Stomach smooth muscle (tissue), 2 donors: ENCODE results near the gene M1AP.

Experiments
- H3K27ac ChIP-seq: one replicate; pipeline ENCODE4 v1.7.0; 2013; ENCODE audit warnings: mild to moderate bottlenecking, low read length, inconsistent platforms
- H3K27me3 ChIP-seq, 2 donors: one replicate each; pipeline ENCODE4 v1.7.0; 2013; ENCODE audit warnings: low read length in 2 of 2; ENCODE audit not compliant: insufficient read depth in 2 of 2, control insufficient read depth in 1 of 2
- H3K36me3 ChIP-seq, 2 donors: one replicate each; pipeline ENCODE4 v1.7.0; 2013; ENCODE audit warnings: low read length in 2 of 2; ENCODE audit not compliant: control insufficient read depth in 2 of 2, insufficient read depth in 2 of 2
- H3K4me1 ChIP-seq: one replicate; pipeline ENCODE4 v1.7.0; 2013; ENCODE audit warnings: low read length; ENCODE audit not compliant: control insufficient read depth, insufficient read depth
- H3K4me3 ChIP-seq, 2 donors: one replicate each; pipeline ENCODE4 v1.7.0; 2013; ENCODE audit warnings: low read length in 2 of 2
- H3K9ac ChIP-seq, 2 donors: one replicate each; pipeline ENCODE4 v1.7.0; 2013; ENCODE audit warnings: low read length in 2 of 2, mild to moderate bottlenecking in 1 of 2
- H3K9me3 ChIP-seq, 2 donors: one replicate each; pipeline ENCODE4 v1.7.0; 2013; ENCODE audit warnings: low read length in 2 of 2; ENCODE audit not compliant: control insufficient read depth in 2 of 2
- donor health status: healthy.
- donor health status: Pancreatic carcinoma.

M1AP gene, protein sequence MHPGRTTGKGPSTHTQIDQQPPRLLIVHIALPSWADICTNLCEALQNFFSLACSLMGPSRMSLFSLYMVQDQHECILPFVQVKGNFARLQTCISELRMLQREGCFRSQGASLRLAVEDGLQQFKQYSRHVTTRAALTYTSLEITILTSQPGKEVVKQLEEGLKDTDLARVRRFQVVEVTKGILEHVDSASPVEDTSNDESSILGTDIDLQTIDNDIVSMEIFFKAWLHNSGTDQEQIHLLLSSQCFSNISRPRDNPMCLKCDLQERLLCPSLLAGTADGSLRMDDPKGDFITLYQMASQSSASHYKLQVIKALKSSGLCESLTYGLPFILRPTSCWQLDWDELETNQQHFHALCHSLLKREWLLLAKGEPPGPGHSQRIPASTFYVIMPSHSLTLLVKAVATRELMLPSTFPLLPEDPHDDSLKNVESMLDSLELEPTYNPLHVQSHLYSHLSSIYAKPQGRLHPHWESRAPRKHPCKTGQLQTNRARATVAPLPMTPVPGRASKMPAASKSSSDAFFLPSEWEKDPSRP

DNA sequence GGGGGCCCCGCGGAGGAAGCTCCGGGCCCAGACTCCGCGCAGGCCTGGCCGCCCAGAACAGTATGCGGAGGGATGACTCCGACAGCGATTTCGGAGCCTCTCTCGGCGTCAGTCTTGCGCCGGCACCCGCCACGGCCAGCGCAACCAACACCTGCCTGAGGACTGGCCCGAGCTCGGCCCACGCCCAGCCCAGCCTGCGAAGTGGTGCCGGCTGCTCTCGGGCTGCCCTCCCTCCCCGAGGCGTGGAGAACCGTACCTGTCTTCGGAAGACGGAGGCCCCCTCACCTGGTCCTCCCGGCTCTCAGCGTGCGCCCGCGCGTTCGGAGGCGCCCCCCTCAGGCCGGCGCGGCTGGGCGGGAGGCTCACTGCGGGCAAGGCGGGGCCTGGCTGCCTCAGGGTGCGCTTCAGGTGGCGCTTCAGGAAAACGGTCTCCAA, at the start of gene M1AP:
Gene M1AP (minus strand): TSS at position 322 of the 435 bp plus-strand sequence. CDS start 8,055 bp downstream, outside the sequence.
- Histone ChIP-seq H3K9me3 (no peaks in the 10 kb centered on the region), H3K4me3 (no peak within 1 kb of the TSS), H3K27me3 (peaks cover 11 to 16% of the 10 kb centered on the region in 2 donors), H3K36me3 (no peaks in the 10 kb centered on the region), H3K9ac (no peak within 1 kb of the TSS), H3K27ac (no peak within 1 kb of the TSS), H3K4me1 (no peaks in the 10 kb centered on the region)

DNA sequence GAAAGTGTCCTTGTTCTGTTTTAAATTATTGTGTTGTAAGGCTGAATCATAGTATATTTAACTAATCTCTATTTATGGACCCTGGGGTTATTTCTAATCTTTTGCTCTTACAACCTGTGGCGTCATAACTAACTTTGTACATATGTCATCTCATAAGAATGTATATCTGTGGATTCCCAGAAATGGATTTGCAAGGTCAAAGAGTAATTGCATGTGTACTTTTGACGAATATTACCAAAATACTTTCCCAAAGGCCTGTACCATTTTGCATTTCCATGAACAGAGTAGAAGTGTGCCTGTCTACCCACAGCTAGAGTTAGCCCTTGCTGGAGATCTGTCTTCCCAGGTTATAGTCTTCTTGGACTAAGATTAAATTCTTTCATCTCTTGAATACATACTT, 48.7 kb upstream of the M1AP start:
- Histone ChIP-seq H3K4me3 (no peak overlapping the region), H3K9me3 (no peaks in the 10 kb centered on the region), H3K9ac (no peak overlapping the region), H3K4me1 (no peaks in the 10 kb centered on the region), H3K27ac (no peak overlapping the region), H3K36me3 (peaks cover 0 to 2% of the 10 kb centered on the region in 2 donors), H3K27me3 (peaks cover 0 to 2% of the 10 kb centered on the region in 2 donors)

DNA sequence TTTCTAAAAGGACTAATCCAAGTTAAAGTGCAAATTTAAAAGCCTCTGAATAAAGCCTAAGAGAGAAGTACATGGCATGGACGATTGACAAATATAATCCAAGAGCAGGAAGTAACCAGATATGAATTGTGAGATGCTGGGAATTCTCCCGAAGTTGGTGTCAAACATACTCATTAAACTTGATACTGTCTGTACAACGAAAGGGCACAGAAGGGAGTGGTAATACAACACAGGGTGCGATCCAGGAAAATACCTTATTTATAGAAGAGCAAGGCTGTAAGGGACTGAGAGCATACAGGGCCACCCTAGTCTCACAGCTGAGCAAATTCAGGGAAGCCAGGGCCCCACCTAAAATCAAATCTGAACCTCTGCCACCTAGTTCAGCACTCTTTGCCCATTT, 47.5 kb upstream of the M1AP start:
- no peak overlapping the region for H3K27ac ChIP-seq
- no peak overlapping the region for H3K4me3 ChIP-seq
- H3K9me3 ChIP-seq: no peaks in the 10 kb centered on the region
- H3K4me1 ChIP-seq: no peaks in the 10 kb centered on the region
- H3K36me3 ChIP-seq: peaks cover 0 to 2% of the 10 kb centered on the region in 2 donors
- H3K27me3 ChIP-seq: peaks cover 0 to 2% of the 10 kb centered on the region in 2 donors
- no peak overlapping the region for H3K9ac ChIP-seq

DNA sequence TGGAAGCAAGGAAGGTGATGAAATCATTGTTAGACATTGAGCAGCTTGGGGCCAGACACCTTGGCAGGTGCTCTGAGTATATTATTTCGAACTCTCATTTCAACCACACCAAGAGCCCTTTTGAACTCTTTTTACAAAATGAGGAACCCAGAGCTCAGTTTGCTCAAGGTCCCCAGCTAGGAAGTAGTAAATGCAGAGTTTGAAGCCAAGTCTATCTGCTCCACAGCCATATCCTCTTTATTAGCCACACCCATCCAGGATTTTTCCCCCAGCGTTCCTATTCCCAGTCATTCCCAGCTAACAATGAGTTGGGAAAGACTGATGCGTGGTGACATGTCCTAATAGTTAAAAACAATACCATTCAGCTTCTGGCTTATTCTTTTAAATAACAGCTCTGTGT, 46.2 kb upstream of the M1AP start:
- Histone ChIP-seq H3K4me3 (no peak overlapping the region), H3K36me3 (no peaks in the 10 kb centered on the region), H3K27me3 (peaks cover 0 to 2% of the 10 kb centered on the region in 2 donors), H3K27ac (no peak overlapping the region), H3K4me1 (no peaks in the 10 kb centered on the region), H3K9ac (no peak overlapping the region), H3K9me3 (no peaks in the 10 kb centered on the region)

DNA sequence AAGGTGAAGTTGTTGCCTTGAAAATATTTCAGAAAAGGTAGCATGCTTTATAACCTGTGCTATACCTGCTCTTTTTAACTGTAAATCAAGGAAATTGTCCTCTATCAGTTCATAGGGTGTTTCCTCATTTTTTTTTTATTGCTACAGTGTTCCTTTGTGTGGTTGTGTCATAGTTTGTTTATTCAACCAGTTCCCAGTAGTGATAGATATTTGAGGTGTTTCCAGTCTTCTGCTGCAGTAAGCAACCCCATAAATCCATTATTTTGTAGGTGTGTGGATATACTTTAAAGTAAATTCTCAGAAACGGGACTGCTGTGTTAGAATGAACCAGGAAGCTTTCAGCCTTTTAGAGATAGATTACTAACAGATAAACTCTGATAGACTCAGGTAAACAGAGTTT, 45.5 kb upstream of the M1AP start:
- H3K9me3 ChIP-seq: no peaks in the 10 kb centered on the region
- H3K27me3 ChIP-seq: peaks cover 0 to 2% of the 10 kb centered on the region in 2 donors
- no peaks in the 10 kb centered on the region for H3K4me1 ChIP-seq
- no peak overlapping the region for H3K4me3 ChIP-seq
- no peak overlapping the region for H3K27ac ChIP-seq
- no peaks in the 10 kb centered on the region for H3K36me3 ChIP-seq
- H3K9ac ChIP-seq: no peak overlapping the region

DNA sequence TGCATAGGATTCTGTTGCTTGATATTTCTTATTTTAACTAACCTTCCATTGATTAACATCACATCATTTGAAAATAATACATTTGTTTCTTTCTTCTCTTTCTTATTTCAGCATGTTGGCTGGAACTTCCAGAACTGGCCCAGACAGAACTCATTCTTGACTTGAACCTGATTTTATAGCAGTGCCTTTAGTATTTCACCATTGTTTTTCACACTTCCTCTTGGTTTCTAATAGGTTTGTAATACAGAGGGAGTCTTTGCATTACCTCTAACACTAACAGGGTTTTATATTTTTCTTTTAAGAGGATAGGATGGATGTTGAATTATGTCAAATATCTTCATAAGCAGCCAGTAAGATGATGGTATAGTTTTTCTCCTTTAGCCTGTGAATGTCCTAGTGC, 45.1 kb upstream of the M1AP start:
- no peak overlapping the region for H3K27ac ChIP-seq
- H3K9ac ChIP-seq: no peak overlapping the region
- H3K9me3 ChIP-seq: no peaks in the 10 kb centered on the region
- no peak overlapping the region for H3K4me3 ChIP-seq
- H3K4me1 ChIP-seq: no peaks in the 10 kb centered on the region
- H3K27me3 ChIP-seq: peaks cover 0 to 2% of the 10 kb centered on the region in 2 donors
- no peaks in the 10 kb centered on the region for H3K36me3 ChIP-seq

DNA sequence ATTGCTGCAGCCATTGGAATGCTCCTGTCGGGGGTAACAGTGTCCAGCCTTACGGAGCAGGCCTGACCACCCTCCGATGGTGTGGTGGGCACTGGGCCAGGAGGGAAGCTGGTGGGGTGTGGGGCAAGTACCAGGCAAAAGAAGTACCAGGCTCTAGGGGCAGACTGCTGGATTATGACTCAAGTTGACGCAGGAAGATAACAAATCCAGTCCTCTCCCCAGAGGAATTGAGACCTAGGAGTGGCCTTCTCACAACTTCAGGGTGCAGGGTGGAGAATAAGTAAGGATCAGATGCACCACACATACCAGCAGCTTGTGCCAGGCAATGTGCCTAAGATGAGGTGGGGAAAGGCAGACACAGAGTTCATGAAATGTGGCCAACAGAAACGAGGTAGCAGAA, 43.8 kb upstream of the M1AP start:
- Histone ChIP-seq H3K27ac (no peak overlapping the region), H3K27me3 (no peaks in the 10 kb centered on the region), H3K9ac (no peak overlapping the region), H3K4me3 (no peak overlapping the region), H3K4me1 (no peaks in the 10 kb centered on the region), H3K36me3 (no peaks in the 10 kb centered on the region), H3K9me3 (no peaks in the 10 kb centered on the region)

DNA sequence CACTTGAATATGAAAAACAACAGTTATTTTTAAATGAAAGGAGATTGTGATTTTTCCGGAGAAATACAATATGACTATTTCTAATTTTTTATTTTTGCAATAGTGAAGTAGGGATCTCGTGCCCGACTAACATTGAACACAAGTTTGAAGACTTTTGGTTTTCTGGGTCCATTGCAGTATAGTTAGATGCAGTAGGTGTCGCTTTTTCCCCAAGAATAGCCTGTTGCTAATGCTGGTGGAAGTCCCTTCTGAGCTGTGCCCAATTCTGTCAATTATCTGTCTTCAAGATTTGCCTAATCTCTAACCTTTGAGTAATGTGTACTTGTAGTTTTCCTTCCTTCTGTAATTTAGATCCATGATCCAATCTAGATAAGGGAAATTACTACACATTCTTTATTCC, 42.4 kb upstream of the M1AP start:
- no peaks in the 10 kb centered on the region for H3K4me1 ChIP-seq
- H3K9ac ChIP-seq: no peak overlapping the region
- no peaks in the 10 kb centered on the region for H3K36me3 ChIP-seq

DNA sequence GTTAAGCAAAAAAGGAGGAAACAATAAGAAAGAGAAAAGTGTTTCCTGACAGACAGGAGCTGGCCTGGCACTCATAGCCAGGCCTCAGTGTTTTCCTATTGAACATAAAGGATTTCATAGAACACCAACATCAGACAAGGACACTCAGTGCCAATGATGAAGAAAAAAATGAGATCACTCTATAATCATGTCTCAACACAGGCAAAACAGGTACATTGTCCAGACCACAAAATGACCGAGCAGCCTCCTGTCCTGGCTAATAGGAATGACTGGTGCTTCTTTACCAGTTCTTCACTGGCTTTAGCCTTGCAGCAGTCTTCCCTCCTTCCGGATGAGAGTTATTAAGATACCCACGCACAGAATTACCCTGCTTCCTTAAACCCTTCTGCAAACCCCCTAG, 41.5 kb upstream of the M1AP start:
- no peaks in the 10 kb centered on the region for H3K9me3 ChIP-seq

More for the DNA sequence above, 42.4 kb upstream of the M1AP start:
- Histone ChIP-seq H3K27me3 (no peaks in the 10 kb centered on the region), H3K9me3 (no peaks in the 10 kb centered on the region), H3K4me3 (no peak overlapping the region), H3K27ac (no peak overlapping the region)

DNA sequence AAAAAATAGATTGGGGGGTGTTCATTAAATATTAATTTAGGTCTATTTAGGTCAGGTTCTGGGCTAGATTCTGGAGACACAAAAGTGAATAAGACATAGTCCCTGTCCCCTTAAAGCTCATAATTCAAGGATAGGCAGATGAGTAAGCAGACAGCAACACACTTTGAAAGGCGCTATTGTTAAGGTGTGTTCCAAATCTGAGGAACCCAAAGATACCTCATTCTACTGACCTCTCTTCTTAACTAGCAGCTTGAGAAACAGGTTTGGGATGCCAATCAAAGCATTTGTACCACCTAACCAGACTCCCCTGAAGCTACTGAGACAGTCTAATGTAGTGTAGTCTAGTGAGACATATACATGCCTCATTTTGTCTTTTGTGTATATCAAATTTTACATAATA, 40.8 kb upstream of the M1AP start:
- Histone ChIP-seq H3K9me3 (no peaks in the 10 kb centered on the region), H3K4me1 (no peaks in the 10 kb centered on the region), H3K9ac (no peak overlapping the region), H3K36me3 (peaks cover 0 to 2% of the 10 kb centered on the region in 2 donors), H3K4me3 (no peak overlapping the region), H3K27ac (no peak overlapping the region), H3K27me3 (no peaks in the 10 kb centered on the region)

More for the DNA sequence above, 41.5 kb upstream of the M1AP start:
- Histone ChIP-seq H3K9ac (no peak overlapping the region), H3K4me1 (no peaks in the 10 kb centered on the region), H3K36me3 (no peaks in the 10 kb centered on the region), H3K4me3 (no peak overlapping the region), H3K27ac (no peak overlapping the region), H3K27me3 (no peaks in the 10 kb centered on the region)

DNA sequence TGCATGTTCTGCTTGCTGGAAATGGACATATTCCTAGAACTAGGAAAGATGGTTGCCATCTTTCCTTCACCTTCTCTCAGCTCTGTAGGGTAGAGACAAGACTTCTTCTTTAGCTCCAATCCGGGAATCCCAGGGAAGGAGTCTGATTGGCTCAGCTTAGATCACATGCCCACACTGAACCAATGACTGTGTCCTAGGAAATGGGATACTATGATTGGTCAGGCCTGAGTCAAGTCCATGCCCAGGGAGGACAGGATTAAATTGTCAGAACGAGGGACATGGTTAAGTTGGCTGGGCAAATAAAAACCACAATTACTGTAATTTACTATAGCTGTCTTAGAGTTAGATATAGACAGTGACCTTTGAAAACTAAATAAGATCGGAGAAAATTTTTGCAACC, 37.3 kb upstream of the M1AP start:
- no peaks in the 10 kb centered on the region for H3K27me3 ChIP-seq
- no peaks in the 10 kb centered on the region for H3K9me3 ChIP-seq
- H3K27ac ChIP-seq: no peak overlapping the region
- H3K36me3 ChIP-seq: peaks cover 0 to 9% of the 10 kb centered on the region in 2 donors
- H3K9ac ChIP-seq: no peak overlapping the region
- H3K4me3 ChIP-seq: no peak overlapping the region
- no peaks in the 10 kb centered on the region for H3K4me1 ChIP-seq
